CD4-positive, alpha-beta T cell treated with Interleukin-1 beta for 1 hour (primary cell): ENCODE measurements around the gene LIF.

Experiments used
- DNase-seq, 2 donors: peaks; one replicate each; pipeline ENCODE4 v3.0.0-alpha.2; 2020 to 2022

LIF gene

DNA sequence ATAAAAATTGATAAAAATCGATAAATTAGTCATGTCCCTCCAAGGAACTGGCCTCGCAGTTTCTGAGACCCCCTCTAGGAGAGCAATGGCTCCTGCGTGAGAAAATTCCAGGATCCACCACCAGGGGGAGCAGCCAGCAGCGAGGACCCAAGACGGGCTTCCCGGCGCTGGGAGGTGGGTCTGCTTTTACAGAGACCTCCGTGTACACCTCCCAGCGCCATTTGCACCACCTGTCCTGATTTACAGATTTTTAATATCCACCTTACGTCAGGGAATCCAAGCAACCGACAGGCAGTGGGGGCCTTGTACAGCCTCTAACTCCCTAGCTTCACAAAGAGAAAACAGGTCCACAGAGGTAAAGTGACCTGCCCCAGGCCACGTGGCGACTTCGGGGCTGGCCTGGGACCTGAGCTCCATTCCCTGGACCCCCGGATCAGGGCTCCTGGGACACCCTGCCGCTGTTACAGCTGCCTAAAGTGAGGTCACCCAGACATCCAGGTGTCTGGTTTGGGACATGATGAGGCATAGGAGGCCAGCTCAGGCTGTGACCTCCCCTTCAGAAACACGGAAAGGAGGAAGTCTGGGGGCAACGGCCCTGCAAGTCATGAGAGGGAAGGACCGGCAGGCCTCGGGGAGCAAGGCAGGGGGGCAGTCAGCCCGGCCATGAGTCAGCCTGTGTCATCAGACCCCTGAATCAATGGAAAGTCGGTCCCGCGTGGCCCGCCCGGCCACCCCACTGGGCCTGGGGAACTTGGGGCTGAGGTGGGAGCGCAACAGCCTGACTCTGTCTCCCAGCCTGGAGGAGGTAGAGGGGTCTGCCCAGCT is 16.6 kb upstream of the LIF start:
- DNase-seq, result peak; percentile 78 to 80

GRCh38 chr22:30262112-30262511 is 15.6 kb upstream of the LIF start:
- no peak for DNase-seq

DNA sequence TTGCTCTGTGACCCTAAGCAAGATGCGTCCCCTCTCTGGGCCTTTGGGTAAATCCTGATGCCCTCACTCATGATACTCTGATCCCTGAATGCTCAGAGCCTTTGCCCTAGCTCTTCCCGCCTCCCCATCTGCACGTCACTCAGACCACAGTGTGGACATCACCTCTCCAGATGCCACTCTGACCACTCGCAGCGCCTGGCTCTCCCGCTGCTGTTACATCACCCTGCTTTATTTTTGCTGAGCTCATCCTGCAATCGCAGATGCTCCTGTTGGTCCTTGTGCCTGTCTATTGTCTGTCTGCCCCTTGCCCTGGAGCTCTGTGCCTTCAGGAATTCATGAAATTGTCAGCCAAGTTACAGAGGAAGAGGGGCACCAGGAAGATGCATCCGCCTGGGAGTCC is 14.6 kb upstream of the LIF start:
- peak in 1 of 2 donors; percentile 65 for DNase-seq

- no peak for DNase-seq
Measured at GRCh38 chr22:30260682-30261081, 14.1 kb upstream of the LIF start.

GRCh38 chr22:30260276-30260675 is 13.7 kb upstream of the LIF start:
- DNase-seq, result no peak

DNA sequence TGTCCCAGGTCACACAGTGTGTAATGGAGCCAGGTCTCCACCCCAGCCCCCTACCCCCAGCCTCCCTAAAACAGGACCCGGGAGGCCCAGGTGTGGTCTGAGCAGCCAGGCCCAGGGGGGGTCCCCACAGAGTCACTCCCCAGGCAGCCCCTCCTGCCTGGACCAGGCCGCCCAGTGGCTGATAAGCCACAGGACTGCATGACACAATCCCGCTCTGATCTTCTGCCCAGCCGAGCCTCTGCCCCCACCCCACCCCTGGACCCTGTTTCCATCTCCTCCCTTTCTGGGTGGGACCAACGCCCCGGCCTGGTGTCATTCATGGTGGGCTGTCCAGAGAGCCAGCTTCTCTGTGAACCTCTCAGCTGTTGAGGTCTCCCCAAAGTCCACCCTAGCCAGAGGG is 7.8 kb upstream of the LIF start:
- DNase-seq, result no peak

DNA sequence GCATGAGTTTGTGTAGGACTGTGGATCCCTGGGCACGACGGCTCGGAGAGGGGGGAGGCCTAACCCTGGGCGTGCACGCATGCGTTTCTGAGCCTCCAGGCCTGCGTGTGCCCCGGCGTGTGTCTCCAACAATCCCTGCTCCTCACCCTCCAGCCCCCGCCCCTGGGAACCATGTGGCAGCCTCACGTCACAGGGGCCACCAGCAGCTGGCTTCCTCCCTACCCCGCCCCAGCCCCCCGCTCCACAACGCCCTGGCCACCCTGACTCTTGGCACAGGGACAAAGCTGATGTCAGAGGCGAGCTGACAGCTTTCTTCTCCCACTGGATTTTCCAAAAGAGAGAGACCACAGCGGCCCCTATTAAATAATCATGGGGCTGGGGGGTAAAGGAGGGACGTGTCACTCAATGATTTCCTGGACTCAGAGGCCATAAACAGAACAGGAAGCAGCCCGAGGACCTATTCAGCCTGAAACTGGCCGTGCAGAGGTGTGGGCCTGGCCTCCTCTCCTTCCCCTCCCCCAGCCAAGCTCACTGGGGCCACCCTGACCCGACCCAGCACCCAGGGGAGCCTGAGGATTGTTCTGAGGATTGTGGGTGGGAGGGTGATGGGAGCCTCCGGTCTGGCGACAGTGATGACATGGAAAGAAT is 6.8 kb upstream of the LIF start:
- no peak for DNase-seq

- DNase-seq, result no peak
Measured at GRCh38 chr22:30252411-30253204, 6.0 kb upstream of the LIF start.

DNA sequence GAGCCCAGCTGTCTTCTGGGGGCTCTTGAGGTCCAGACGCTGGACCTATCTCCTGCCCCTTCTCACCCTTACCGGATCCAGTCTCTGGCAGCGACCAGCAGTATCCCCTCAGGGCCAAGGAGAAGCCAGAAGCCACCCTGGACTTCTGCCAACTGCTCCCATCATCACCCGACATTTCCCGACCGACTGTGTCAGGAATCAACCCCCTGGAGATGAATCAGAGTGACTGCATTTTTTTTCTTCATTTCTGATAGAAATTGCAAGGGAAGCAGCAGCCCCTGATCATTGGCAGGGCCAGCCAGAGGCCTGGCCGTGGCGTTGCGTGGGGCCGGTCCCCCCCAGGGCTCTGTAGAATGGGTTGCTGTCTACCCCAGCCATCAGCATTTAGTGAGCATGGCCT is 5.2 kb upstream of the LIF start:
- DNase-seq, result no peak

GRCh38 chr22:30250661-30251267 is 4.2 kb upstream of the LIF start:
- DNase-seq, result no peak

DNA sequence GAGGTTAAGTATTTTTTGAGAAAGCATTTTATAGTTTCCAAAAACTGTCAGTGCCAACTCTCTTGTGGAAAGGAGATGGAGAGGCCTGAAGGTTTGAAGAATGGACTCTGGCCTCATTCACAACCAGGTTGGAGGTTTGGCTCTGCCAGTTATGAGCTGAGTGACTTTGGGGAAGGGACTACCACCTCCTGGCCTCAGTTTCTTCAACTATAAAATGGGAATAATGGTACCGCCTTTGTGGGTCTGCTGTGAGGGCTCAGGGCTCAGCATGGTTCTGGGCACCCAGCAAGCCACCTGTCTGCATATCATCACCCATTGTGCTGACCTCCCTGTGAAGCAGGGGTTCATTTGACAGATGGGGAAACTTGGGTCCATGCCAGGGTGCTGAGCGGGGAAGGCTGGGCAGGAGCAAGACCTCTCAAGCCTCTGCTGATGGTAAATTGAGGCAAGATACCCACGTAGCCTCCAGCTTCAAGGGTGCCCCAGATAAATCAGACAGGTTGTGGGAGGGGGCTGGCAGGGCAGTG is 3.5 kb upstream of the LIF start:
- DNase-seq, result no peak

GRCh38 chr22:30249049-30250038 is 2.8 kb upstream of the LIF start:
- DNase-seq, result no peak

DNA sequence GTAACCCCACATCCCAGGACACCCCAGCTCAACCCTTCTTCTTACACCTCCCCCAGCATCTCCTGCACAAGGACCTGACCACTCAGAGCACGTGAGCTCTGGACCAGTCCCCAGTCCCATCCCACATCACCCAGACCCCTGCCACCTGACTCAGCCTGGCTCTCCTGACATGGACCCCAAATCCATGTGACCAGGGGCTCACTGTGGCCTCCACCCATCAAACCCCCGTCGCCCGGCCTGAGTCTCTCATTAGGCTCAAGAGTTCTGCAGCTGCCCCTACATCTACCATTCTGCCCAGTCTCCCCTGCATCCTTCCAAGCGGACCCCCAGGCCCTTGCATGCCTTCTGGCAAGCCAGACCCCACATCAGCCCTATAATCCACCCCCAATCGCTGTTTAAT is 1.9 kb upstream of the LIF start:
- DNase-seq, result no peak

DNA sequence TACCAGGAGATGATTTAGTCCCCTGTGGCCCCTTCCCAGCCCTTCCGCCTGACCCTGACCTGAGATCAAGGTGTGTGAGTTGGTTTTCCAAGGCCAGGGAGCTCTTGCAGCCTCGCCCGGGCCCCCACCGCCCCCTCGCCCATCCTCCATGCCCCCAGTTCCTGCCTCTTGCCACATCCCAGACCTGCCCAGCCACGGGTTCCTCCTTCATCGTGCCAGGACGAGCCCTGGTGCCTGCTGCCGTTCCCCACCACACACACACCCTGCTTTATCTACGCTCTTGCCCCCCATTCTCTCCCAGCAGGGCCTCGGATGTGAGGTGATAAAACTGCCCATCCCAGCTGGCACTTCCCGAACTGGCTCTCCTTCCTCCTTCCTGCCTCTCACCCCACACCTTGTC is 1.4 kb upstream of the LIF start:
- no peak for DNase-seq

DNA sequence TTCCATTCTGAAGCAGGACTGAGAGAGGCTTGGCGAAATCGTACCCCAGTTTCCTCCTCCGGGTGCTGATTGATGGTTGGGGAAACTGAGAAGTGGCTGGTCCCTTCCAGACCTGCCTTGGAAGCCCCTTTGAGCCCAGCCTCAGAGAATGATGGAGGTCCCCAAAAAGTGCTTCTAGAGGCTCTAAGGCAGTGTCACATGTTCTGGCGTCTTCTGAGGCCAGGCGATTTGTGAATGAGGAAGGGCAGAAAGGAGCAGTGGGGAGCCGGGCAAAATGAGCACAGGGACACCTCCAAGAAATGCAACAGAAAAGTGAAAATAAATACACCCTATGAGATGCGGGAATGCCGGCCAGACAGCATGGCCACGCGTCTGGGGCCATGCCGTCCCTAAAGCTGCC is 1.0 kb upstream of the LIF start:
- no peak for DNase-seq

GRCh38 chr22:30246814-30247376 is 336 bp upstream of the LIF start:
- no peak for DNase-seq

- DNase-seq, result no peak
Measured at GRCh38 chr22:30245181-30245984, 1.2 kb downstream of the LIF start.

DNA sequence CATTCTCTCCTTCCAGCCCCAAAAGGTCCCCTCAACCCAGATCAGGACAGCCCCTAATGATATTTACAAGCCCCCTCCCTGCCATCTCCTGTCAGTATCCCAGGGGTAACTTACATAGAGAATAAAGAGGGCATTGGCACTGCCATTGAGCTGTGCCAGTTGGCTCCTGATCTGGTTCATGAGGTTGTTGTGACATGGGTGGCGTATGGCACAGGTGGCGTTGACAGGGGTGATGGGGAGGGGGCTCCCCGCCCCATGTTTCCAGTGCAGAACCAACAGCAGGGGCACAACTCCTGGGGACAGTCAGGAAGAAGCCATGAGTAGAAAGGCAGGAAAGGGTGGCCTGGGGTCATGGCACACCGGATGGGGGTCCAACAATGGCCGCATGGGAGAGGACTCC is 1.9 kb downstream of the LIF start:
- DNase-seq, result no peak

GRCh38 chr22:30244066-30244465 is 2.5 kb downstream of the LIF start:
- no peak for DNase-seq

- no peak for DNase-seq
Measured at GRCh38 chr22:30243661-30244060, 2.9 kb downstream of the LIF start.
